ENCODE data around the gene CARD10.

GRCh38 chr22:37511395-37512104 is 7.7 kb downstream of the CARD10 start:
- TF ChIP-seq TAF1 (IDR thresholded peaks at IDR 0.05; ENCODE audit: borderline replicate concordance, low read depth, low read length) = no peak
- TF ChIP-seq POLR2A (IDR thresholded peaks at IDR 0.05; ENCODE audit: low read depth, low read length) = no peak
